ENCODE measurements around the gene RCAN3.
A peak's percentile ranks its signal among the peaks of the same experiment; 100 is the strongest.
"Not testable (repeated sequence)": the region's sequence is repeated elsewhere in the genome, so short reads cannot be mapped to it uniquely, and the experiment has no call there.

Gene RCAN3

GRCh38 chr1:24514946-24515345, 12.3 kb downstream of the RCAN3 start:
- no peak for DNase-seq (ENCODE audit: low spot score)

GRCh38 chr1:24515671-24516209, 13.1 kb downstream of the RCAN3 start:
- DNase-seq (ENCODE audit: low spot score), result not testable (repeated sequence)

GRCh38 chr1:24516506-24516905, 13.9 kb downstream of the RCAN3 start:
- DNase-seq (ENCODE audit: low spot score), result no peak

- DNase-seq (ENCODE audit: low spot score), result no peak
Measured at GRCh38 chr1:24517898-24518297, 15.3 kb downstream of the RCAN3 start.

- not testable (repeated sequence) for DNase-seq (ENCODE audit: low spot score)
Measured at GRCh38 chr1:24520282-24520681, 17.6 kb downstream of the RCAN3 start.

- DNase-seq (ENCODE audit: low spot score), result no peak
Measured at GRCh38 chr1:24525606-24526005, 23.0 kb downstream of the RCAN3 start.

- no peak for DNase-seq (ENCODE audit: low spot score)
Measured at GRCh38 chr1:24526045-24526444, 23.4 kb downstream of the RCAN3 start.

- peak; percentile 19 for DNase-seq (ENCODE audit: low spot score)
Measured at GRCh38 chr1:24526940-24527542, 24.4 kb downstream of the RCAN3 start.

- no peak for DNase-seq (ENCODE audit: low spot score)
Measured at GRCh38 chr1:24528744-24529143, 26.1 kb downstream of the RCAN3 start.

GRCh38 chr1:24529292-24529691, 26.7 kb downstream of the RCAN3 start:
- DNase-seq (ENCODE audit: low spot score), result not testable (repeated sequence)

GRCh38 chr1:24535021-24535424, 32.4 kb downstream of the RCAN3 start:
- DNase-seq (ENCODE audit: low spot score), result no peak

GRCh38 chr1:24535778-24536177, 33.1 kb downstream of the RCAN3 start:
- no peak for DNase-seq (ENCODE audit: low spot score)

- no peak for DNase-seq (ENCODE audit: low spot score)
Measured at GRCh38 chr1:24536391-24536840, 33.8 kb downstream of the RCAN3 start.

- no peak for DNase-seq (ENCODE audit: low spot score)
Measured at GRCh38 chr1:24540051-24540905, 37.6 kb downstream of the RCAN3 start.

GRCh38 chr1:24540906-24541710, 38.5 kb downstream of the RCAN3 start:
- no peak for DNase-seq (ENCODE audit: low spot score)

GRCh38 chr1:24541711-24542346, 39.2 kb downstream of the RCAN3 start:
- no peak for DNase-seq (ENCODE audit: low spot score)

GRCh38 chr1:24544239-24544638, 41.6 kb downstream of the RCAN3 start:
- DNase-seq (ENCODE audit: low spot score), result no peak

- DNase-seq (ENCODE audit: low spot score), result no peak
Measured at GRCh38 chr1:24545662-24546061, 43.0 kb downstream of the RCAN3 start.

- no peak for DNase-seq (ENCODE audit: low spot score)
Measured at GRCh38 chr1:24547195-24547594, 44.6 kb downstream of the RCAN3 start.

GRCh38 chr1:24548070-24548469, 45.4 kb downstream of the RCAN3 start:
- no peak for DNase-seq (ENCODE audit: low spot score)

- not testable (repeated sequence) for DNase-seq (ENCODE audit: low spot score)
Measured at GRCh38 chr1:24549210-24549609, 46.6 kb downstream of the RCAN3 start.

Data from kidney capillary endothelial cell (primary cell).